GM12878 (cell line): ENCODE results near the gene TRIM7. TPM values are rescaled to one million over a fixed set of nuclear protein-coding genes. Genes with fewer than 3 reads are reported as not detected.

ENCODE experiments used
- CREM ChIP-seq: IDR thresholded peaks from 2 replicates; pipeline ENCODE4 v1.6.1; 2014; ENCODE audit warnings: antibody characterized with exemption, low read depth
- ESRRA ChIP-seq: IDR thresholded peaks from 2 replicates; pipeline ENCODE4 v1.6.1; 2012; ENCODE audit warnings: mild to moderate bottlenecking, low read length, improper control_type of control experiment
- HDAC6 ChIP-seq: fragments of 200-600 bp; sonication (generic); IDR thresholded peaks from one replicate; pipeline ENCODE4 v1.8.0; 2017; ENCODE audit warnings: antibody characterized with exemption; ENCODE audit not compliant: unreplicated experiment
- MEF2B ChIP-seq: fragments of 450-650 bp; IDR thresholded peaks from 2 replicates; pipeline ENCODE4 v1.6.1; 2018; ENCODE audit warnings: mild to moderate bottlenecking, moderate library complexity; ENCODE audit not compliant: partially characterized antibody, poor library complexity, severe bottlenecking
- NBN ChIP-seq: fragments of 450-650 bp; IDR thresholded peaks from 2 replicates; pipeline ENCODE4 v1.6.1; 2016
- NR2C2 ChIP-seq: IDR thresholded peaks from 2 replicates; pipeline ENCODE4 v1.6.1; 2011; ENCODE audit warnings: borderline replicate concordance, low read depth; ENCODE audit not compliant: control insufficient read depth, insufficient read length
- SMC3 ChIP-seq: IDR thresholded peaks from 2 replicates; pipeline ENCODE4 v1.6.1; 2011; ENCODE audit warnings: low read length, improper control_type of control experiment, borderline replicate concordance
- TCF12 ChIP-seq: IDR thresholded peaks from 2 replicates; pipeline ENCODE4 v1.6.1; 2011; ENCODE audit warnings: low read depth, mild to moderate bottlenecking, low read length
- TCF7 ChIP-seq: IDR thresholded peaks from 2 replicates; pipeline ENCODE4 v1.6.1; 2014; ENCODE audit warnings: antibody characterized with exemption, borderline replicate concordance
- WRNIP1 ChIP-seq: IDR thresholded peaks from 2 replicates; pipeline ENCODE4 v1.6.1; 2011; ENCODE audit warnings: low read depth, low read length, improper control_type of control experiment, borderline replicate concordance
- ZNF384 ChIP-seq: IDR thresholded peaks from 2 replicates; pipeline ENCODE4 v1.6.1; 2012; ENCODE audit warnings: low read depth, mild to moderate bottlenecking, low read length, improper control_type of control experiment, borderline replicate concordance
- polyA plus RNA-seq, 11 experiments: library from polyadenylated mRNA; depleted of rRNA in 4 of 11; unstranded in 6 of 11; stranded (reverse) in 5 of 11; fragments of >200 nt; fragmentation: Nextera tagmentation in 4 of 11; fragmentation: Illumina TruSeq in 1 of 11; extraction: Ambion mirVana in 4 of 11; extraction: Trizol in 1 of 11; gene quantifications; 1 replicate in 1 of 11; 2 replicates in 10 of 11; pipeline versions ENCODE4 v1.2.1 to v1.2.3, GENCODE V29; 2011 to 2016; ENCODE audit warnings: inconsistent platforms in 2 of 11, missing spikeins in 2 of 11, low read depth in 1 of 11
- total RNA-seq, 4 experiments: library from RNA; depleted of rRNA in 3 of 4; stranded (reverse); fragments of >200 nt in 3 of 4; fragmentation: Illumina TruSeq in 1 of 4; extraction: Trizol in 1 of 4; gene quantifications; 2 replicates each; pipeline versions ENCODE4 v1.2.1 to v1.2.3, GENCODE V29; 2013 to 2021
- TF ChIP-seq, protein P1 (sequence below): IDR thresholded peaks from 2 replicates; pipeline ENCODE4 v1.6.1; 2011; ENCODE audit warnings: borderline replicate concordance, low read depth, mild to moderate bottlenecking, moderate library complexity, mixed read lengths, low read length; ENCODE audit not compliant: insufficient read depth; ENCODE audit errors: extremely low read length
- TF ChIP-seq, protein P2 (sequence below): IDR thresholded peaks from 2 replicates; pipeline ENCODE4 v1.6.1; 2012; ENCODE audit warnings: improper control_type of control experiment, low read depth, low read length; ENCODE audit not compliant: insufficient replicate concordance
- TF ChIP-seq, protein P3 (sequence below): fragments of 450-650 bp; IDR thresholded peaks from 2 replicates; pipeline ENCODE4 v1.6.1; 2018; ENCODE audit warnings: mild to moderate bottlenecking, low read depth, moderate library complexity; ENCODE audit not compliant: partially characterized antibody
- TF ChIP-seq, protein P4 (sequence below): fragments of 450-650 bp; IDR thresholded peaks from 2 replicates; pipeline ENCODE4 v1.6.1; 2016; ENCODE audit warnings: mild to moderate bottlenecking

Gene TRIM7
- total and polyA plus RNA-seq, 10 of the 15 experiments (the other 5 are each of a cell fraction or from before 2014, with no cell fraction given) = 0.02 to 1.6 (median 0.41) TPM

DNA sequence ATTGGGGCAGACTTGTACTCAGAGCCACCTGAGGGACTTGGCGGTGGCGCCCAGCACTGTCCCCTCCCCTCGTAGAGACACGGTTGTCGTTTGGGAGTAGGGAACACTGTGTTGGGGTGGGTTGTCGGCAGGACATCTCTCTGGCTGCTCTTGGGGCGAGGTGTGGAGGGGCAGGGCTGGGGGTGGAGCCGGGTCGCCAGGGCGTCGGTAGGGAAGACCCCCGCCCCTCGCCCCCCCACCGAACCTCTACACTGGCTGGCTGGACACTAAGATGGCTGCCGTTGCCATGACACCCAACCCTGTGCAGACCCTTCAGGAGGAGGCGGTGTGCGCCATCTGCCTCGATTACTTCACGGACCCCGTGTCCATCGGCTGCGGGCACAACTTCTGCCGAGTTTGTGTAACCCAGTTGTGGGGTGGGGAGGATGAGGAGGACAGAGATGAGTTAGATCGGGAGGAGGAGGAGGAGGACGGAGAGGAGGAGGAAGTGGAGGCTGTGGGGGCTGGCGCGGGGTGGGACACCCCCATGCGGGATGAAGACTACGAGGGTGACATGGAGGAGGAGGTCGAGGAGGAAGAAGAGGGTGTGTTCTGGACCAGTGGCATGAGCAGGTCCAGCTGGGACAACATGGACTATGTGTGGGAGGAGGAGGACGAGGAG, 18.9 kb upstream of the TRIM7 start (continued):
- TF ChIP-seq MEF2B (no peak), HDAC6 (no peak), NBN (peak; percentile 79; the same call in 1 of the 2 replicates), TCF7 (no peak), TCF12 (no peak), CREM (no peak), NR2C2 (no peak), SMC3 (no peak), ZNF384 (no peak), WRNIP1 (no peak), ESRRA (no peak)
- TF ChIP-seq, protein P1, sequence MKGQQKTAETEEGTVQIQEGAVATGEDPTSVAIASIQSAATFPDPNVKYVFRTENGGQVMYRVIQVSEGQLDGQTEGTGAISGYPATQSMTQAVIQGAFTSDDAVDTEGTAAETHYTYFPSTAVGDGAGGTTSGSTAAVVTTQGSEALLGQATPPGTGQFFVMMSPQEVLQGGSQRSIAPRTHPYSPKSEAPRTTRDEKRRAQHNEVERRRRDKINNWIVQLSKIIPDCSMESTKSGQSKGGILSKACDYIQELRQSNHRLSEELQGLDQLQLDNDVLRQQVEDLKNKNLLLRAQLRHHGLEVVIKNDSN = no peak
- TF ChIP-seq, protein P2, sequence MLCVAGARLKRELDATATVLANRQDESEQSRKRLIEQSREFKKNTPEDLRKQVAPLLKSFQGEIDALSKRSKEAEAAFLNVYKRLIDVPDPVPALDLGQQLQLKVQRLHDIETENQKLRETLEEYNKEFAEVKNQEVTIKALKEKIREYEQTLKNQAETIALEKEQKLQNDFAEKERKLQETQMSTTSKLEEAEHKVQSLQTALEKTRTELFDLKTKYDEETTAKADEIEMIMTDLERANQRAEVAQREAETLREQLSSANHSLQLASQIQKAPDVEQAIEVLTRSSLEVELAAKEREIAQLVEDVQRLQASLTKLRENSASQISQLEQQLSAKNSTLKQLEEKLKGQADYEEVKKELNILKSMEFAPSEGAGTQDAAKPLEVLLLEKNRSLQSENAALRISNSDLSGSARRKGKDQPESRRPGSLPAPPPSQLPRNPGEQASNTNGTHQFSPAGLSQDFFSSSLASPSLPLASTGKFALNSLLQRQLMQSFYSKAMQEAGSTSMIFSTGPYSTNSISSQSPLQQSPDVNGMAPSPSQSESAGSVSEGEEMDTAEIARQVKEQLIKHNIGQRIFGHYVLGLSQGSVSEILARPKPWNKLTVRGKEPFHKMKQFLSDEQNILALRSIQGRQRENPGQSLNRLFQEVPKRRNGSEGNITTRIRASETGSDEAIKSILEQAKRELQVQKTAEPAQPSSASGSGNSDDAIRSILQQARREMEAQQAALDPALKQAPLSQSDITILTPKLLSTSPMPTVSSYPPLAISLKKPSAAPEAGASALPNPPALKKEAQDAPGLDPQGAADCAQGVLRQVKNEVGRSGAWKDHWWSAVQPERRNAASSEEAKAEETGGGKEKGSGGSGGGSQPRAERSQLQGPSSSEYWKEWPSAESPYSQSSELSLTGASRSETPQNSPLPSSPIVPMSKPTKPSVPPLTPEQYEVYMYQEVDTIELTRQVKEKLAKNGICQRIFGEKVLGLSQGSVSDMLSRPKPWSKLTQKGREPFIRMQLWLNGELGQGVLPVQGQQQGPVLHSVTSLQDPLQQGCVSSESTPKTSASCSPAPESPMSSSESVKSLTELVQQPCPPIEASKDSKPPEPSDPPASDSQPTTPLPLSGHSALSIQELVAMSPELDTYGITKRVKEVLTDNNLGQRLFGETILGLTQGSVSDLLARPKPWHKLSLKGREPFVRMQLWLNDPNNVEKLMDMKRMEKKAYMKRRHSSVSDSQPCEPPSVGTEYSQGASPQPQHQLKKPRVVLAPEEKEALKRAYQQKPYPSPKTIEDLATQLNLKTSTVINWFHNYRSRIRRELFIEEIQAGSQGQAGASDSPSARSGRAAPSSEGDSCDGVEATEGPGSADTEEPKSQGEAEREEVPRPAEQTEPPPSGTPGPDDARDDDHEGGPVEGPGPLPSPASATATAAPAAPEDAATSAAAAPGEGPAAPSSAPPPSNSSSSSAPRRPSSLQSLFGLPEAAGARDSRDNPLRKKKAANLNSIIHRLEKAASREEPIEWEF = no peak
- TF ChIP-seq, protein P3, sequence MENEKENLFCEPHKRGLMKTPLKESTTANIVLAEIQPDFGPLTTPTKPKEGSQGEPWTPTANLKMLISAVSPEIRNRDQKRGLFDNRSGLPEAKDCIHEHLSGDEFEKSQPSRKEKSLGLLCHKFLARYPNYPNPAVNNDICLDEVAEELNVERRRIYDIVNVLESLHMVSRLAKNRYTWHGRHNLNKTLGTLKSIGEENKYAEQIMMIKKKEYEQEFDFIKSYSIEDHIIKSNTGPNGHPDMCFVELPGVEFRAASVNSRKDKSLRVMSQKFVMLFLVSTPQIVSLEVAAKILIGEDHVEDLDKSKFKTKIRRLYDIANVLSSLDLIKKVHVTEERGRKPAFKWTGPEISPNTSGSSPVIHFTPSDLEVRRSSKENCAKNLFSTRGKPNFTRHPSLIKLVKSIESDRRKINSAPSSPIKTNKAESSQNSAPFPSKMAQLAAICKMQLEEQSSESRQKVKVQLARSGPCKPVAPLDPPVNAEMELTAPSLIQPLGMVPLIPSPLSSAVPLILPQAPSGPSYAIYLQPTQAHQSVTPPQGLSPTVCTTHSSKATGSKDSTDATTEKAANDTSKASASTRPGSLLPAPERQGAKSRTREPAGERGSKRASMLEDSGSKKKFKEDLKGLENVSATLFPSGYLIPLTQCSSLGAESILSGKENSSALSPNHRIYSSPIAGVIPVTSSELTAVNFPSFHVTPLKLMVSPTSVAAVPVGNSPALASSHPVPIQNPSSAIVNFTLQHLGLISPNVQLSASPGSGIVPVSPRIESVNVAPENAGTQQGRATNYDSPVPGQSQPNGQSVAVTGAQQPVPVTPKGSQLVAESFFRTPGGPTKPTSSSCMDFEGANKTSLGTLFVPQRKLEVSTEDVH = no peak
- TF ChIP-seq, protein P4, sequence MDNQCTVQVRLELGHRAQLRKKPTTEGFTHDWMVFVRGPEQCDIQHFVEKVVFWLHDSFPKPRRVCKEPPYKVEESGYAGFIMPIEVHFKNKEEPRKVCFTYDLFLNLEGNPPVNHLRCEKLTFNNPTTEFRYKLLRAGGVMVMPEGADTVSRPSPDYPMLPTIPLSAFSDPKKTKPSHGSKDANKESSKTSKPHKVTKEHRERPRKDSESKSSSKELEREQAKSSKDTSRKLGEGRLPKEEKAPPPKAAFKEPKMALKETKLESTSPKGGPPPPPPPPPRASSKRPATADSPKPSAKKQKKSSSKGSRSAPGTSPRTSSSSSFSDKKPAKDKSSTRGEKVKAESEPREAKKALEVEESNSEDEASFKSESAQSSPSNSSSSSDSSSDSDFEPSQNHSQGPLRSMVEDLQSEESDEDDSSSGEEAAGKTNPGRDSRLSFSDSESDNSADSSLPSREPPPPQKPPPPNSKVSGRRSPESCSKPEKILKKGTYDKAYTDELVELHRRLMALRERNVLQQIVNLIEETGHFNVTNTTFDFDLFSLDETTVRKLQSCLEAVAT = peak; percentile 63; the same call in 1 of the 2 replicates
